NCI-H1105 treated with DMSO at 0.1 percent for 48 hours (cell line): ENCODE results near the gene CD300LD.
"Not testable (repeated sequence)": the region's sequence is repeated elsewhere in the genome, so short reads cannot be mapped to it uniquely, and the experiment has no call there.

Experiments used
- DNase-seq: peaks from one replicate; lab custom pipeline; 2025; lab: John Stamatoyannopoulos, UW

Gene CD300LD

DNA sequence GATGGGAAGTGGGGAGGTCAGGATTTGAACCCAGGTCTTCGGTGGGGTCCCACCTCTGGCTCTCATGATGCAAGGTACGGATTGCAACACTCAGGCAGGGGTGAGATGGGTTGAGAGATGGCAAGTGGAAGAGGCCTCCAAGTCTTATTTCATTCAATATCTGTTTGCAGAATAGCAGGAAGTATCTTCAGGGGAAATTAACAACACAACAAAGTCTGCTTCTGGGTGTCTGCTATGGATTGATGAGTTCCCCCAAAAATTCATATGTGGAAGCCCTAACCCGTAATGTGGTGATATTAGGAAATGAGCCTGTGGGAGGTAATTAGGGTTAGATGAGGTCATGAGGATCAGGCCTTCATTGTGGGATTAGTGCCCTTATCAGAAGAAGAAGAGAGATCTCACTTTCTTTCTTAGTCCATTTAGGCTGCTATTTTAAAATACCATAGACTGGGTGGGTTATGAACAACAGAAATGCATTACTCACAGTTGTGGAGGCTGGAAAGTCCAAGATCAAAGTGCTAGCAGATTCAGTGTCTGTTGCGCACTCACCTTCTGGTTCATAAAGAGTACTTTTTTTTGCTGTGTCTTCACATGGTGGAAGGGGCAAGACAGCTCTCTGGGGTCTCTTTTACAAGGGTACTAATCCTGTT, 20.3 kb downstream of the CD300LD start:
- no peak for DNase-seq

DNA sequence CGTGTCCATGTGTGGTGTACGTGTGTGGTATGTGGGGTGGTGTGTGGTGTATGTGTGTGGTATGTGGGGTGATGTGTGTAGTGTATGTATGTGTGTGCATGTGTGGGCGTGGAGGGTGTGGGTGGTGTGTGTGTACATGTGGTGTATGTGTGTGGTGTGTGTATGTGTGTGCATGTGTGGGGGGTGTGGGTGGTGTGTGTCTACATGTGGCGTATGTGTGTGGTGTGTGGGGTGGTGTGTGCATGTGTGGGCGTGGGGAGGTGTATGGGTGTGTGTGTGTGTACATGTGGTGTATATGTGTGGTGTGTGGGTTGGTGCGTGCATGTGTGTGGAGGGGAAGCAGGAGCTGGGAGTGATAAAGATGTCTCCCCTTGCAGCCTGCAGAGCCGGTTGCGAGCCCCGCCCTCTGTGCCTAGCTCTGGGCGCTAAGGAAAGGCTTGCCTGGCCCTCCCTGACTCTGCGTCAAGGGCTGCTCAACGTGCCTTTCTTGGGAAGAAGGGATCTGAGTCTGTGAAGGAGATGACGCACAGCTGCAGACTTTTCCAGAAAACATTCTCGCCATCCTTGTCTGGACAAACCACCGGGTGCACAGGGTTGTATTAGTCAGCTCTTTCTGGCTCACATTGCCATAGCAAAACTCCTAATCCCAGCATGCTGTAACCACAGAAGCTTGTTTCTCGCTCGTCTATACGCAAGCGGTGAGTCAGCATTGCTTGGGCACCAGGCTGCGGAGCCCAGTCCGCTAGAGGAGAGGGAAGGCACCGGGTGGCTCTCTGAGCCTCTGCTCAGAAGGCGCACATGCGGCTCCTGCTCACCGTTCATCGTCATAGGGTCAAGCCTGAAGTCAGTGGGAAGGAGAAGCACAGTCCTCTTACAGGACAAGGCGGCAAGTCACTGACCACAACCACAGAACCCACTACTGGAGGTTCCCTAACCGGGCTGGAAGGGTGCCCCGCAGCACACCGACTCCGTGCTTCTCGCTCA, 22.8 kb downstream of the CD300LD start:
- no peak for DNase-seq

DNA sequence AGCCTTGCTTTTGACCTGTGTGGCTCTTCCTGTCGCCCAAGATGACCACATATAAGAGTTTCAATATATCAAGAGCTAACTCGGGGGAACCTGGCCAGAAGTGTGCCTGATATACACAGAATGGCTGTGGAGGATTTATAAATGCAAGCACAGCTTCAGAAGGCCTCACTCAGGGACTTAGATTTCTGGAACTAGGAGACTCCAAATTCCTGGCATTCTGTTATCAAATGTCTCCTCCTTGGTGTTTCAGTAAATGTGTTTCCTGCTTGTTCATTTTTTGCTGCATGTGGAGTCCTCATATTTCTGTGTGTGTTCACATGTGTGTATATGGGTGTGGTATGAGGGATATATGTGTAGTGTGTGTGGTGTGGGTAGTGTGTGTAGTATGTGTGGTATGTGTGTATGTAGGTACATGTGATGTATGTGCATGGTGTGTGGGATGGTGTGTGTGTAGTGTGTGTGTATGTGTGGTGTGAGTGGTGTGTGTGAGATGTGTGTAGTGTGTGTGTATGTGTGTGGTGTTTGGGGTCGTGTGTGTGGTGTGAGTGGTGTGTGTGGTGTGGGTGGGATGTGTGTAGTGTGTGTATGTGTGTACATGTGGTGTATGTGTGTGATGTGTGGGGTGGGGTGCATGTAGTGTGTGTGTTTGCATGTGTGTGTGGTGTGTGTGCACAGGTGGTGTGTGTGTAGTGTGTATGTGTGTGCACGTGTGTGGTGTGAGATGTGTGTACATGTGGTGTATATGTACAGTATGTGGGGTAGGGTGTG, 23.8 kb downstream of the CD300LD start:
- DNase-seq, result no peak

DNA sequence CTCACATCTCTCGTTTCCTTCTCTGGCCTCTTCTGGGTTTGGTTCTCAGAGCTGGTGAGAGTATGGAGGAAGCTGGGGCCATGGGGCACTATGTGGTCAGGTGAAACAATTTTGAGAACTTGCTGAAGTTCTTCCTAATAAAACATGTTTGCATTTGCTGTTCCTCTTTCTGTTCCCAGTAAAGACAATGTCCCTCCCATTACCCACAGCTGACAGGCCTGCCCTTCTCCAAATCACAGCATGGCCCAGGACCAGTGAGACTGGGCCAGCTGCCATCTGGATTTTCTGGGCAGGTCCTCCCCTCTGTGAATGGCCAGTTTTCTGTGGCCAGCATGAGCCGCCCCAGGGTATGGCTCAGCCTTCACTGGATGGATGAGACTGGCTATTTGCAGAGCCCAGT, 24.7 kb downstream of the CD300LD start, which contains the start of gene CD300H:
CD300H (minus strand) TSS at position 113 of the 400 bp plus-strand sequence.
- no peak for DNase-seq

DNA sequence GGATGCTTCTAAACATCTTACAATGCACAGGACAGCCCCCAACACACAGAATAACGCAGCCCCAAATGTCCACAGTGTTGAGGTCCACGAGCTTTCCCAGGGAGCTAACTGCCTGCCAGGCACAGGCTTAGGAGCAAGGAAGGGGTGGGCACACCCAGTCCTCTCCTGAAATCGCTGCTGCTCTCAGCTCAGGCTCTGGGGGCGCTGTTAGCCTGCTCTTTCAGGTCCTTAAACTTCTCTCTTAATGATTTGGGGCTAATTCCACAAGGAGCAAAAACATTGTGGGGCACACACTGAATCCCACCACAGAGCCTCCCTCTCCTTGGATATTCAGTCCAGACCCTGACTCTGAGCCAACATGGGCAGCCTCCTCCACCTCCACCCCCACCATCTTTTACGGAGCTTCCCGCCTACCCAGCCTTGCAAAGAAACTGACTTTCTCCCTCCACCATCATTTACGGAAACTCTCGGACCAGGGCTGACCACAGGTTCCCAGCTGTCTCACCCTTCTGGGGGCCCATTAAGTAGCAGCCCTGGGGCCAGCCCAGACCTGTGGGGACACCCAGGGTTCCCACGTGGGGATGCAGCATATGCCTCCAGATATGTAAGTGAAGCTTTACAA, 25.8 kb downstream of the CD300LD start:
- DNase-seq, result no peak

DNA sequence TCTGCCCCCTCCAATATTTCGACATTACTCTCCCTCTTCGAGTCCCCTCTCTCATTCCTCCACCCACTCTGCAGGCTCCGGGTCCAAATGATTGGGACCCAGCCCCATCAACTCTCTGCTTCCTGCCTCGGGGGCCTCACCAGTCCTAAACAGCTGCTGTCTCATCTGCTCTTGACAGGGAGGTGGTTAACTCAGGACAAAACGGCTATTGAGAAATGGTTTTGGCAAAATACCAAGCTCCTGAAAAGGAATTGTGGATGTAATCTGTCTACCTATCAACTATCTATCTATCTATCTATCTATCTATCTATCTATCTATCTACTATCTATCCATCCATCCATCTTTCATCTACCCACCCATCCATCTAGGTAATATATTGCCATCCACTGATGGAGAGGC, 27.0 kb downstream of the CD300LD start:
- DNase-seq, result no peak

DNA sequence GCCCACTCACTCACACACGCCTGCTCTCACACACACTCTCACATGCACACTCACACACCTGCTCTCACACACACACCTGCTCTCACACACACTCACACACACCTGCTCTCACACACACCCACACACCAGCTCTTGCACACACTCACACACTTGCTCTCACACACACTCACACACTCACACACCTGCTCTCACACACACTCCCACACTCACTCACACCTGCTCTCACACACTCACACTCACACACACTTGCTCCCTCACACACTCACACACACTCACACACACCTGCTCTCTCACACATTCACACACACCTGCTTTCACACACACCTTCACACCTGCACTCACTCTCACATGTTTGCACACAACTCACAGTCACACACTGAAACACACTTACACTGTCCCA, 28.7 kb downstream of the CD300LD start:
- DNase-seq, result no peak

DNA sequence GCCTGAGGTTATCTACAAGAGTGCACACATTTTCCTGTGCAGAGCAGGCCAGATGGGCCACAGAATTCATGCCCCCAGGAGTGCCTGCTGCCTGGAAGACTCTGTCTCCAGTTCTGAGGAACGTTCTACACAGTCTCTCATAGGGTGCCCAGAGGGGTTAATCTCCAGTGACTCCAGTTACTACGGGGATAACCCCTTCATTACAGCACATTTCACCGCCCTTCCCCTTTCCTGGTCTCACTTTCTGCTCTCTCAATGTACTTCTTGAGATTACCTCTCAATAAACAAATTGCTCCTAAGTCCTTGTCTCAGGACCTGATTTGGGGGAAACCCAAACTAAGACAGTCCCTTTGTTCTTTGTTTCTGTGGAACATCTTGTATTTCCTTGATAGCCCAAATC, 30.5 kb downstream of the CD300LD start:
- DNase-seq, result no peak

DNA sequence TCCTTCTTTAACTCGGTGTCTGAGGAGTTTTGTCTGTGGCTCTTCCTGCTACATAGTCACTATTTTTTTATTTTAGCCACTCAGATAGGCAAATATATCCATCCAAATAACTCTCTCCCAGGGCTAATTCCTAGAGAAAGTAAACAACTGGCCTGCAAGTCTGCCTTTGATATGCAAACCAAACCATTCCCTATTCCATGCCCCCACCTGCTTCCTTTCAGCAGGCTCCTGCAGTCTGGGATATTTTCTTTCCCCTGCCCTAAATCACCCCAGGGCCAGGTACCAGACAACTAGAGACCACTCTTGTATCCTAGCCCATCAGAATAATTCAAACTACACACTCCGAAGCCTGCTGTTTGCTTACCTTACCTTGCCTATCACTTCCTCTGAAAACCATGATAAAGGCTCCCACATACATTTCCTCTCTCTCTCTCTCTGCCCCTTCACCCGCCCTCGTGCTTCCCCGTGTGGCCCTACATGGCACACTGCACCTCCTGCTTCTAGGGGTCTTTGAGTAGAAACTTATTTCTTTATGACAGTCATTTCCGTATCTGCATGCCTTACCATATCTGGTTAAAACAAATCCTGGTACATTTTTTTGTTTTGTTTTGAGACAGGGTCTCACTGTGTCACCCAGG, 33.1 kb downstream of the CD300LD start:
- no peak for DNase-seq

DNA sequence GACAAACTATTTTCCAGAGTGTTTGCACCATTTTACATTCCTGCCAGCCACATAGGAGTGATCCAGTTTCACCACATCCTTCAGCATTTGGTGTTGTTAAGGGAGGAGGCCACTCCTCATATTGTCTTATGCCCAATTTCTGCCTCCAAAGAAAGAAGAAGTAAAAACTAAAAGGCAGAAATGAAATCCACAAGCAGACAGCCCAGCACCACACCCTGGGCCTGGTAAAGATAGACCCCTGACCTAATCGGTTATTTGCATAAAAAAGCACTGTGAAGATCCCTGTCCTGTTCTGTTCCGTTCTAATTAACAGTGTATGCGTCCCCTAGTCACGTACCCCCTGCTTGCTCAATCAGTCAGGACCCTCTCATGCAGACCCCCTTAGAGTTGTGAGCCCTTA, 33.7 kb downstream of the CD300LD start:
- DNase-seq, result not testable (repeated sequence)

DNA sequence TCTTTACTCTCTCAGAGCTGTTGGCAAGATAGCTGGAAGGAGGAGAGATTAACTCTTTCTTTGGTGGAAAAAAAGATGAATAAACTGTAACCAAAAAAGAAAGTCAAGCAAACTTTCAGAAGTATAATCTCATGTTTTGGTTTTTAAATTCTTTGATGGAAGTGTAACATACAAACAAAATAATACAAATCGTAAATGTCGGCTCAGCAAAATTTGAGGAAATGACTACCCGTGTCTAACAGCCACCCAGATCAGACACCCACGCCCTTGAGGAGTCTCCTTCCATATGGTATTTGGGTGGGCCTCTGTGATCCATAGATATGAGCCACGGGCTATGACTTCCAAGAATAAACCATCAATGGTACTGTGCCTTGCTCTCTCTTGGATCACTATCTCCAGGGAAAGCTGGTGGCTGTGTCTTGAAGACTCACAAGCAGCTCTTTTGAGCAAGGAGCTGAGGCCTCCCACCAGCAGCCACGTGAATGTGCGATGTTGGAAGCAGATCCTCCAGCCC, 36.6 kb downstream of the CD300LD start:
- no peak for DNase-seq

DNA sequence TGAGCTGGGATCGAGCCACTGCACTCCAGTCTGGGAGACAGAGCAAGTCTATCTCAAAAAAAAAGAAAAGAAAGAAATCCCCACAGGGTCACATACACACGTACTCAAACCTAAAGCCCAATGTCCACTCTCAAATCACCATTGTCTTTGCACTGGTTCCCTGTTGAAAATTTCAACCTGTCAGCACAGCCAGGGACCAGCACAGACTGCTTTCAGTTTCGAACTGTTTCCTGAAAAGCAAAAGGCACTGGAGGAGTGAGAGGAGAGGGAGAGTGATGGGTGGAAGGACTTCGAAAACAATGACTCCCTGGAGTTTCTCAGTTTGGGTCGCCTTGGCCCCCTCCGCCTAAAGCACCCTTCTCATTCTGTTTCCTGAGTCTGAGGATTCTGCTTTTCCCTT, 37.2 kb downstream of the CD300LD start:
- DNase-seq, result no peak

DNA sequence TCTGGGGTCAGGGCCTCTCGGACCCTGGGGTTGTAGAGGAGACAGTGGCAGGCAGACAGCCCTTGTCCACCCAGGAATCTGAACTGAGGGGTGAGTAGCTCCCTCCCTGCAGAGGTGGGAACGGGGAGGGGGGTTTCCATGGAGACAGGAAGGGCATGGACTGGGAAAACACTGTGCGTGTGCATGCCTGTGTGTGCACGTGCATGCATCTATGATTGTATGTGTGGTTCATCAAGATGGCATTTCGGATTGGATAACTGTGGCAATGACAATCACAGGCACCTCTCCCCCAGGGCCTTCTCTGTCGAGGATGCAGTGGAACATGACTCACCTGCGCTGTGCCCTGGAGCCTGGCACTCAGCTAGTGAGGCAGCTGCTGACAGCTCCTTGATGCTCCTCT, 40.0 kb downstream of the CD300LD start:
- no peak for DNase-seq

DNA sequence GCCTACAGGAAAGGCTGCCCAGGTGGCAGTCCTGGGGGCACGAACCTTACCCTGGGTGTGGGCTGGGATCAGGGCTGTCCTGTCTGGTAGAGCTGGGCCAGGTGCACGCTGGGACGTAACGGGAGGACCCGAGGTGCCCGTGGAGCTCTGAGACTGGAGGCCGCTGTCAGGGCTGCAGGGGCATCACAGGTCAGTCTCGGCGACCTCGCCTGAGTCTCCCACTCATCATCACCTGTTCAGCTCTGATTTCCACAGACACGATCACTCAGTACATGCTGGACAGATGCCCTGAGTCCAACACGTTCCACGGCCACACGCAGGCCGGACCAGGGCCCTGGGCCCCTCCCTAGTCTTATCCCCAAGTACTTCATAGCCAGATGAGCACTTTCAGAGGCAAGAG, 41.5 kb downstream of the CD300LD start:
- DNase-seq, result no peak

DNA sequence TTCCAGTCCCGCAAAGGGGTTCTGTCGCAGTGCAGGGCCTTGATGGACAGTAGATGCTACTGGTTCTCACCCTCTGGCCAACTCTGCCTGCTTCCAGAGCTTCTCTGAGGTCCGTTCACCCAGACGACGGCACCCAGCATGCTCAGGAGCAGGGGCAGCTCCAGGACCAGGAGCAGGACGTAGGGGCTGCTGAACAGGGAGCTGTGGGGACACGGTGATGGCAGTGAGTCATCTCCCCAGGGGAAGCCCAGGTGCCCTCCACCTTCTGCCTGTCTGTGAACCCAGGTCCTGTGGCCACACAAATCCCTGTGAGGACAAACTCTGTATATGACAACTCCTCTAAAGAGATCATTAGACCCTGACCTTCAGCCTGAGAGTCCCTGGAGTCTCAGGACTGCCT, 42.7 kb downstream of the CD300LD start:
- DNase-seq, result no peak

DNA sequence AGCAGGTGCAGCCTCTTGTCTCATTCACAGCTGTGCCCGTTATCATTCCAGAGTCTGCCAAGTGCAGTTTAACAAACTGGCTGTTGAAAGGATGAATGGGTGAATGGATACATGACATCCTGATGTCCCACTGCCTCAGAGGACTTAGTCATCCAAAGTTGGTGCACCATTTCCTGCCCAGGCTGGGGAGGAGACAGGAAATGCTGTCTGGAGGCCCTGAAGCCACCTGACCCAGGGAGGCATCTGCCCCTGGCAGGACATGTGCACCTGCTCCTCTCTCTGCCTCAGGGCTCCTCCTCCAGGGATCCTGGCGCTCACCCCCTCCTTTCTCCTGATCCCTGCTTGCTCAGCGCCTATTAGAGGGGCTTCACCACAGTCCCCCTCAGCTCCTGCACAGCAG, 44.3 kb downstream of the CD300LD start:
- DNase-seq, result no peak

DNA sequence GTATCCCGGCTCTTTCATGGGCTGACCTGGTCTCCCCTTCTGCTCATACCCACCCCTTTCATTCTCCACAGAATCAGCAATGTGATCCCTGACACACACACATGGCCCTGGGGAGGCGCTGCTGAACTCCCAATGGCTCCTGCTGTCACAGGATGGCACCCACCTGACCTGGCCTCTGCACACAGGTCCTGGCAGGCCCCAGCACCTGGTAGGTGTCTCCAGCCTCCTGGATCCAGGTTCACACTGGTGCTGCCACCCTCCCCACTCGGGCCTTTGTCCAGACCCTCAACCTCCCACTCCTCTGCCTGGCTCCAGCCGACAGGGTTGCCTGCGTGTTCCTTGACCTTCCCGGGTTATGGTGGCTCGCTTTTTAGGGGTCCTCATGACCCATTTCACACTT, 44.8 kb downstream of the CD300LD start:
- no peak for DNase-seq

DNA sequence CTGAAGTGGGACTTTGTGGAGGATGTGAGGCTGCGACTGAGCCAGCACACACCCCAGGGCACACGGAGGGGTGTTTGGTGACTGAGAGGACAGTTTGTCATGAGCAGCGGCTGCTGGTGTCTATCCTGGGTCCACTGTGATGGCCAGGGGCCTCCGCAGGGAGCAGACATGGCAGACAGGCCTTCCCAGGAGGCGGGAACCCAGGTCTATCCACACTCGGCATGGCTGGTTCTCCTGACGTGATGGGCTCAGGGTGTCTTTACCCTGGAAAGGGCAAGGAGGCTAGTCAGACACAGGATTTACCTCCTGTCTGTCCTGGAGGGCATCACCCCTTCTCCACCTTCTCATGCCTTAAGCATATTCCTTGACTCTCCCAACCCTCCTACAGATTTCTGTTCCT, 45.5 kb downstream of the CD300LD start:
- DNase-seq, result no peak

DNA sequence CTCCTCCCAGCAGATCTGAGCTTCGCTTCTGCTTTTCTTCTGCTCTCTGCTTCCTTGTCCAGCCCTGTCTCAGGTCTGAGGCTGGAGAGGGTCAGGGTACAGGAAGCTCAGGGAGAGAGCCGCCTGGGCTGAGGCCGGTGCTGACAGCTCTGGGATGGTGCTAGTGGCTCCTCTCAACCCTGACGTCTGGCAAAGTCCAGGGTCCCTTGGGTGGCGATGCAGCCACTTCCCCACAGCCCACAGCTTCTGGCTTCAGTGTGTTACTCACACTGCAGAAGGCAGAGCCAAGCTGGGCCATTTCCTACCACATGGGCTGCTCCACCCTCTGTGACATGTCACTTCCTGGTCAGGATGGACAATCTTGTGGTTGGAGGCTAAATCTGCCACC, 46.2 kb downstream of the CD300LD start, which contains the start of gene CD300C:
CD300C (minus strand) TSS at position 273 of the 388 bp plus-strand sequence. CDS start 333 bp downstream, outside the sequence.
- DNase-seq, result no peak

DNA sequence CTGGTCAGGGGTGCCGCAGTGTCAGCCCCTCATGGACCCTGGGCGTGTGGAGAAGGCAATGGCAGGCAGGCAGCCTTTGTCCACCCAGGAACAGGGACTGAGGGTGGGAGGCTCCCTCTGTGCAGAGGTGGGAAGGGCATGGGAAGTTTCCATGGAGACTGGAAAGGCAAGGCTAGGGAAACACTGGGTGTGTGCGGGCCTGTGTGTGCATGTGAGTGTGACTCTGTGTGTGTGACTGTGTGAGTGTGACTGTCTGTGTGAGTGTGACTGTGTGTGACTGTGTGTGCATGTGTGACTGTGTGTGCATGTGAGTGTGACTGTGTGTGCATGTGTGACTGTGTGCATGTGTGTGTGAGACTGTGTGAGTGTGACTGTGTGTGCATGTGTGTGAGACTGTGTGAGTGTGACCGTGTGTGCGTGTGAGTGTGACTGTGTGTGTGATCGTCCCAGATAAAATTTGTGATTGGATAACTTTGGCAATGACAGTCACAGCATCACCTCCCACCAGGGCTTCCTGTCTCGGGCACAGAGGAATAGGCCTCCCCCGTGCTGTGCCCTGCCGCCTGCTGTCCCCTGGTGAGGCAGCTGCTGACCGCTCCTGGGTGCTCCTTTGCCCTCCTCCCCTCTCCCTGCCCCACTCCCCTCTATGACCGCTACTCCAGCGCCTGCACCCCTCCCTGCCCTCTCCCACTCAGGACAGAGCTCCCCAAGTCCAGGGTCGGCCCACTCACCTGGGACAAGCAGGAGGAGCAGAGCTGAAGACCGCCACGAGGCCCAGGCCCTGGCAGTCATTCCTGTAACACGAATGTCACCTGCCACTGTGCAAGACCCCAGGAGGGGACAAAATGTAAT, 46.9 kb downstream of the CD300LD start:
- no peak for DNase-seq
